SIG-M5 (cell line): Measurements from ENCODE around the gene BOD1.

ENCODE experiments used
- DNase-seq: peaks from one replicate; lab custom pipeline; 2025; lab: John Stamatoyannopoulos, UW

Gene BOD1

DNA sequence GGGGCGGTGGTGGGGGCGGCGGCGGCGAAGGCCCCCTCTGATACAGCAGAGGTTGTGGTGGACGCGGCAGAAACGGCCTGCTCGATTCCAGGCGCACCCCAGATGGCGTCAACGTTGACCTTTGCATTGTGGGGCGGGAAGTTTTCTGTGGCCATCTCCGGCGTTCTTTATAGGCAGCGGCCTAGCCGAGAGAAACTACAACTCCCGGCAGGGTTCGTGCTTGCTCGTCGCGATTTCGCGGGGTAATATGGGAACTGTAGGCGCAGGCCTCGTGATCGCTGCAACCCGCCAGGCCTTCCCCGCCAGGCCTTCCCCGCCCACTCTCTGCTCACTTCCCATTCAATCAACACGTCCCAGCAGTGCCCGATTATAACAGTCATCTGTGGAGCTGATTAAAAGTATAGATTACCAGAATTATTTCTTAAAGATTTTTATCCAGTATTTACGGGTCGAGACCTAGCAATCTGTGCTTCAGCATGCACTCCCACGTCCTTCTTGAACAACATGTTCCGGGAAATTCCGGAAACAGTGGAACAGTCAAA is at the start of gene BOD1:
Gene BOD1, minus strand, starts transcription at position 74 of the 542 bp plus-strand sequence. CDS start 214 bp downstream, outside the sequence.
- peak; percentile 94 for DNase-seq

DNA sequence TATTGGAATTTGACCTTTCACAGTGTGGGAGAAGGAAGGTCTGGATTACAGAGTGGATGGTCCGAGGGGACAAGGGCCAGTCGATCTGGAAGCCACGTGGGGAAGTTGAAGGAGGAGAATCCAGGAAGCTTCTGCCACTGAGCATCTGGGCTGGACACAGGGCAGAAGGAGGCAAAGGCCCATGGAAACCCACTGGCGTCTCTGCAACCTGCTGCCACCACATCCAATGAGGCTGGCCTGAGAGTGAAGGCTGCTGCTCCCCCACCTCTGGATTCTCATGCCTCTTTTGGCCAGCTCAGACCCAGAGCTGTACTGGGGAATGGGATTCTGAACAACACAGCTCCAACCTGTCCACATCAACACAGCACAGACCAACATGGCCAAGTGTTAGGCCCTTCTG is 48.9 kb upstream of the BOD1 start:
- DNase-seq: no peak

DNA sequence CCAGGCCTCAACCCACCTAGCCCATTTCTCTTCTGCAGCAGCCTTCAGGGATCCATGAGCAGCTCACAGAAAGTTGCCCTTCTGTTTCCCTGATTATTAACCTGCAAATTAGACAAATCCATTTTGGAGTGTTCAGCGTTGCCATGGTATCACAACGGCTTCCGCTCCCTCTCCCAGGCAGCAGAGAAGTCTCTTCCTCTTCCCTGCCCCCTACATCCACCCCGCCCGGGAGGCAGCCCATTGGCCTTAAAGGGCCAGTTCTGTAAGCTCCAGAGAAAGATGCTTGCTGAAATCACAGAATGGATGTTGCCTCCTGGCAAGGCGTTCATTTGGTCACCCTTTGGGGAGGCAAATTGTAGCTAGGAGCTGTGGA is 47.7 kb upstream of the BOD1 start:
- peak; percentile 6 for DNase-seq

DNA sequence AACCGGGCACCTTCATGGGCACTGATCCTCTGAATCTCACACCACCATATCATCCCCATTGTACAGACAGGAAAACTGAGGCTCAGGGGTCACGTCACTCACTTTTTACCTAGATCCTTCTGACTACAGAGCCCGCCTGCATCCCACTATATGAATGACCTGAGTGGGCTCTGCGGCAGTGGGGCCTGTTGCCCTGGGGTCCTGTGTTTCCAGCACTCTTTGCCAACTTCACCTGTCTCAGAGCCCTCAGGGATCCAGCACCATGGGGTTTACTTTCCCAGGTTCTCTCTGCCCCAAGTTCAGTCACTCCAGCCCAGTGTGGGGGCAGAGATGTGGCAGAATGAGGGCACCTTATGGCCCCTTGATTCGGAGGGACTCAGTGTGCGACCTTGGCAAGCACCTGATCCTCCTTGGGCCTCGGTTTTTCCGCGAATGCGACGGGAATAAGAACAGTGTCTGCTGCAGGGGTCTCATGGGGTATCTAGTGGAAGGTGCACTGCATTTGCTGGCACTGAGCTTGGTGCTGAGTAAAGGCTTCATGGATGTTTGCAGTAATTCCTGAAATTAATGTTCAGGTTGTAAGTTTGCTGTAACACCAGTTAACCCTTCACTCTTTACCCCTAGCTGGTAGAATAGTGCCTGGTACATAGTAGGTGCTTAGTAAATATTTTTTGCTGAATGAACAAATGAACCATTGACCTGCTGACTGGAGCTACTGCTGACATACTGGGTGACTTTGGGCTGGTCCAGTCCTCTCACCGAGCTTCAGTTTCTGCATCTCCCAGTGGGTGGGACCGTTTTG is 47.1 kb upstream of the BOD1 start:
- no peak for DNase-seq

DNA sequence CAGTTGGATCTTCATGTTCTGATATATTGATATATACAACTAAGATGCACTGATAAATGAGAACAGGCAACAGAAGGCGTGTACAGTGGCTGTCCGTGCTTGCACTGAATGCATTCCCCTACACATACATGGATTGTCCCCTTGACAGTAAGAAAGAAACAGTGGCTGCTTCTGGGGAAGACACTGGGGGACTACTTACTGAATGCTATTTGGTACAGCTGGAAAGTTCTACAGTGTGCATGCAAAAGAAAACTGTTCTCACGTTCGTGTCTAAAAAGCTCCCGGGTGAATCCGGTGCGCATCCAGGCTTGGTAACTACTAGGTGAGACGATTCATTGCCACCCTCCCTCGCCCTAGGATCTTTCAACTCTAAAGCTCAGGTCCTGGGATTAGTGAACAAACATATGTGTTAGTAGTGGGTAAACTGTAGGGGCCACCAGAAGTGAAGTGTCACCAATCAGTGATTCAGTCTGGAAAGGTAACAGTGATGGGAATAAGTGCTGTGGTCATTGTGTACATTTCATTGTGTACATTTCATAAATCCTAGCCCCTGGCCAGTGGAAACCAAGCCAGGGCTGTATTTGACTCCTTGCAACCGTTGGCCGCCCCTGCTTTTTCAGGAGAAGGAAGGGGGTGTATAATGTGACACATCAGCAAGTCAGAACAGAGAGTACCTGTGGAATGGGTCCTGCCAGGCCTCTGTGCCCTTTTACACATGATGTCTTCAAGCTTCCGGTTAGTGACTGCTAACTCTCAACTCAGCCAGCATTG is 46.3 kb upstream of the BOD1 start:
- no peak for DNase-seq

DNA sequence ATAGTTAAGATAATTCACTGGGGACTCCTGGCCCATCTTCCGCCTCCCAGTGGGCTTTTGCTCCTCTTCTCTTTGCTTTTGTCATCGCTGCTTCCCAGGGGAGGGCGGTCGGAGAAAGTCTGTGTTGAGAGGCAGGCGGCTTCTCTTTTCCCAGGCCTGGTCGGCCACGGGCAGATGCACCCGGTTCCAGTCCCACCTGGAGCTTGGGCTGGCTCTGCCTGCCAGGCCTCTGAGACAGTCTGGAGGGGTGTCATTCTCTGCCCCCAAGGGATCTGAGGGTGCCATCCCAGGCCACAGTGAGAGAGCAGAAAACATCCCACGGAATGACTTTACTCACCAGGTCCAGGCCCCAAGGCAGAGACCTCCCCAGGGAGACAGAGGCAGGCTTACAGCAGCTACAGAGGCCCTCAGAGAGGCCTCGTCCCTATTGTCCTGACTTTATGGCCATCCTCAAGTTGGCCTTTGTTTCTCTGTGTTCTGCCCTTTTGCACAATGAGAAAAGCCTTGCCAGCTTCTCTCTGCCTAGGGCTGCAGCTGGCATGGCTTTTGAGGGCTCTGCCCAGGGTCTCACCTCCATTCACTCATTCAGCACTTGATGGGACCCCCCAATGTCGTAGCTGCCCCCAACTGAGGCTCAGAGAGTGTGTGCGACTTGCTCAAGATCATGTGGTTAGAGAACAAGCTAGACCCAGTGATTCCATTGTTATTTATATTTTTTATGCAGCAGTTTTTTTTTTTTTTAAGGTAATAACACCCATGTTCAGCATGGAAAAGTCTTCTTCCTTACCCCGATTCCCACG is 44.2 kb upstream of the BOD1 start:
- DNase-seq: no peak

DNA sequence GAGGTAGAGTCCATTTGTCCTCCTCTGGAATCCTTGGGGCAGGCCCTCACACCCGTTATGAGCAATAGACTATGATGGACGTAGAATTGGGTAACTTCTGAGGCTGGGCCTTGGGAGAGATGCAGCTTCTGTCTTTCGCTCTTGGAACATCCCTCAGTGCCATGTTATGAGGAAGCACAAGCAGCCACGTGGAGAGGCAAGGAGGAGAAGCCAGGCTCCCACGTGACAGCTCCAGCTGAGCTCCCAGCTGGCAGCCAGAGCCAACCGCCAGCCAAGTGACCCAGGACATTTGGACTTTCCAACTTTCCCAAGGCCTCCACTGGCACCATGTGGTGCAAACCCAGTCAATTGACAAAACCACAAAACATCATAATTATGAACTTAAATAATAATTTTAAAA is 43.0 kb upstream of the BOD1 start:
- DNase-seq: no peak

DNA sequence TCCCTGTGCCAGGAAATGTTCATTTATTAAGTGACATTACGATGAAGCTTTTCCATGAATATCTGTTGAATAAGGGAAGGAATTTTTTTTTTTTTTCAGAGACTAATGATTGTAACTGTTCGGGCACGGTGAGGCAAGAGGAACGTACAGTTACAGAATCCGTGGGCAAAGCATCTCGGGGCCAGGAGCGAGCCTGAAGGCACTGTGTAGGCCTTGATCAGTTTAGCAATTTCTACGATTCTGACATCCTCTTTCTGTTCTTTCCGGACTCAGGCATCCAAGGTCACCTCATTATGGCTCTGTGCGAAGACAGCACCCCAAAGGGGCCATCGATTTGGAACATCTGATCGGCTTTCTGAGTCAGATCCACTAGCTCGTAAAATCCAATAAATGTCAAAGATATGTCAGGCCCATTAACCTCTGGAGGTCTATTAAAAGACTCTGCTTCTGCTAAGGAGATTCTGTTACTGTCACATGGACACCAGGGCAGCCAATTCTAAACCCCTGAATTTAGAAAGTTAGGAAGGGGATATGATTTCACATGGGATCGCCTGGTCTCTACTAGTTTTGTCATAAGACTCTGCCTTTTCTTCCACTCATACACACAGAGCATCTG is 41.4 kb upstream of the BOD1 start:
- no peak for DNase-seq

DNA sequence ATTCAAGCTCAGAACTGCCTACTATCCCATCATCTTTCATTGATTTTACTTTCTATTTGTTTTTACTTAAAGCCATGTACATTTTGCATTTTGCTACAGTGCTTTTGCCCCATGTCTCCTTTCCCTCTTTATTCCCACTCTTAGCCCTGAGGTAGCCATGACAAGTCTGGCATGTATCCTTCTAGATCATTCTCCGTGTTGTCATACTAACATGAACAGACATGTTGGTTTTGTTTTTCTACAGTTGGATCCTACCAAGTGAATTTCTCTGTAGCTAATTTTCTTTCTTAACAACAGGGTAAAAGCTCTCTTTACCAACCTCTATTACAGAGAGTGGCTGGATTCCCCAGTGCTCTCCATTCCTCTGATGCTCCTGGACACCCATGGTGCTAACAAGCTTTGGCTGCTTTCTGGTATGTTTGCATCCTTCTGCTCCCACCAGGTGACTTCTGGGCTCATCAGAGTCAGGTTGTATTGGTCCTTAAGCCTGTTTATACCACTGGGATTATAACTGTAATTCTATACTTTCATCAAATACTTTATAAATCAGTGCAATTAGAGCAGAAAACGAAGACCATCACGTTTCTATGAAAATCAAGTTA is 38.8 kb upstream of the BOD1 start:
- no peak for DNase-seq

DNA sequence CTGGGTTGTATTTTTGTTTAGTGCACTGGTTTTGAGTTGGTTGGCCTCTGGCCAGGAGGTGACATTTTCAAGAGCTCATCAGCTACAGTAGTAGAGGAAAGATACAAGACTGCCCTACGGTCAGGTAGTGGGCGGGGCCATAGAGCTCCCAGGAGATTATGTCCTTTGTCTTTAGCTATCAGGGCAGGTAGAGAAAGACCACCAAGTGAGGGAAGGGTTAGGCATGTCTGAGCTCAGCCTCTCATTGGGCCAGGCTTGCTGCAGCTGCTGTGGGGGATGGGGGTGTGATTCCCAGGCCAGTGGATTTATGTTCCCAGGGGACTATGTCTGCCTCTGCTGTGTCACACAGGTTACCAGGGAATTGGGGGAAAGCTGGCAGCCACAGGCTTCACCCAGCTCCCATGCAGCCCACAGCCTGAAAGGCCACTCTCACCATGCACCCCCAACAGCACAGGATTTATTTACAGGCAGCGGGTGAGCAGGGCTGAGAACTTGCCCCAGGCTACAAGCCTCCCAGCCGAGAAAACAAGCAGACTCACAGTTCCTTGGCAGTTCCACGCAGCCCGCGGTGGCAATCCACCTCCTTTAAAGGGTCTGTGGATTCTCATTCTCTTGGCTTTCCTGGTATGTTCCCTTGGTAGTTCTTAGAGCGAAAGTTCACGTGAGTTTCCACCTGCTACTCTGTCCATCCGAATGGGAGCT is 37.5 kb upstream of the BOD1 start:
- DNase-seq: no peak

DNA sequence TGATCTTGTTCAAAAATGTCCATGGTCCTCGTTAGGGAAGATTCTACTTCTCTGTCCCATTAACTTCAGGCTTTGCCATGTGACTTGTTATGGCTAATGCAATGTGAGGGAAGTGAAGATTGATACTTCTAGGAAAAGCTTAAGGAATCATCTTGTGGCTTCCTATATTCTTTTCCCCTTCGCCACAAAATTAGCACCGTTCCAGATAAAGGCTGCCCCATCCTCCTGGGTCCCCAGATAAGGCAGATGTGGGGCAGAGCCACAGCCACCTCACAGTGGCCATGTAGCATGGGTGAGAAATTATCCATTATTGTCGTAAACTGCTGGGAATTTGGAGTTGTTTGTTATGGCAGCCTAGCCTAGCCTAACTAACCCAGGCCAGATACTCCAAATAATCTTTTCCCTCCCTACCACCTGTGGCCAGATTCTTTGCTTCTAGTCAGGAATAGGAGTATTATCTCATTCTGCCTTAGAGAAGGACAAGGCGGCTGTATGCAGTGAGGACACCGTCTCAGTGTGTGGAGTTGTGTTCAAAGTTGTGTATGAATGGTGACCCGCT is 31.9 kb upstream of the BOD1 start:
- no peak for DNase-seq

DNA sequence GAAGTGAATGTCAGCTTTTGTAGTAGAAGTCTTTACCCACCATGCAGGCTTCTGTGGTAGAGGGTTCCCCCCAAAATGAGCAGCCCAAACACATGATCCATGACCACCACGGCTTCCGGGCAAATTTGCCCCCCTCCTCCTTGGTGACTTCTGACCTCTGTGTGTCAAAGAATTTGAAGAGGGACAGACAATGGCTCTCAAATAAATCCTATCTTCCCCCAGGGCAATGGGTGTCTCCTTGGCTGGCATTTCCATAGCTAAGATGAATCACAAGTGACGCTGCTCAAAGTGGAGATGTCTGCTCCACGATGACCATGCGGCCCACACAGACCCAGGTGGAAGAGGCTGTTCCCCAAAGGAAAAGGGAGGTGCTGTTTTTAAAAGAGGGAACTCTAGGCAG is 30.2 kb upstream of the BOD1 start:
- DNase-seq: no peak

DNA sequence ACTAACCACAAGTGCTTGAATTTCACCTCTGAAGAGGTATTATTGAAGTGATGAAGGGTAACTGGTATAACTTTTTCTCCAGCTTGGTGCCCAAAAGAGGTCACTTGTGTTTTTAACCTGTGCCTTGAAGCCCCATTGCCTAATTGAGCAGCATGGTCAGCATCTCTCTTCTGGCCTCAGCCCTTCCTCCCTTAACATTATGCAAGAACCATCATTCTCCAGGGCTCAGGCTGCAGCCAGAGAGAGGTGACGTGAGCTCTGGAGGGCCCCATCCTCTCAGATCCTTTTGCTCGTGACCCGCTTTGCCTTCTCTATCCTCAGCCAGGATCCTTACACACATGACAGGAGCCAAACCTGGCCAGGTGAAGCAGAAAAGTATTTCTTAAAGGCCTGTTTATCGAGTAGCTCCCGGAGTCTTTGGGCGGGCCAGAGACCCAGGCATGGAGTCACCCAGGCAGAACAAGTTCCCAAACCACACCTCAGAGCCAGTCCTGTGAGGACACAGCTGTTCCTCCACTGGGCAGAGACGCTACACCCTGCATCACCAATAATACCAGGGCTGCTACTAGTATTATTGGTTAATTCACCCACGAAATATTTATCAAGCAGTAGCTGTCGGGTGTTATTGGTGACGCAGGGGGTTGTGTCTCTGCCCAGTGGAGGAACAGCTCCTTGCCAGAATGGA is 29.6 kb upstream of the BOD1 start:
- DNase-seq: no peak

DNA sequence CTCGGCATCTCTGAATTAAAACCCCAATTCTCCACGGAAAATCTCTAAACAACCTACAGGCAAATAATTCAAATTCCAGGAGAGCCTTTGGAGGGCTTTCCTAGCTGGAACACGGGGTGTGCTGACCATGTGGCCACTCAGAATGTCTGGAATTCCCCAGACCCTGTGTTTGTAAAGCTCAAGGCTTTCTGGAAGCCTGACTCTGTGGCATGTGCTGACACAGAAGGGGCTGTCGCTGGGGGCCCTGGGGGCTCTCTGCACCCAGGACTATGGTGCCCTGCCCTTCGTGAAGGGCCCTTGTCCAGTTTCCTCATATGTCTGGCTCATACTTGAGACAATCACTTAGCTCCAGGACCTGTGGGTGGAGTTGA is 29.0 kb upstream of the BOD1 start:
- no peak for DNase-seq

DNA sequence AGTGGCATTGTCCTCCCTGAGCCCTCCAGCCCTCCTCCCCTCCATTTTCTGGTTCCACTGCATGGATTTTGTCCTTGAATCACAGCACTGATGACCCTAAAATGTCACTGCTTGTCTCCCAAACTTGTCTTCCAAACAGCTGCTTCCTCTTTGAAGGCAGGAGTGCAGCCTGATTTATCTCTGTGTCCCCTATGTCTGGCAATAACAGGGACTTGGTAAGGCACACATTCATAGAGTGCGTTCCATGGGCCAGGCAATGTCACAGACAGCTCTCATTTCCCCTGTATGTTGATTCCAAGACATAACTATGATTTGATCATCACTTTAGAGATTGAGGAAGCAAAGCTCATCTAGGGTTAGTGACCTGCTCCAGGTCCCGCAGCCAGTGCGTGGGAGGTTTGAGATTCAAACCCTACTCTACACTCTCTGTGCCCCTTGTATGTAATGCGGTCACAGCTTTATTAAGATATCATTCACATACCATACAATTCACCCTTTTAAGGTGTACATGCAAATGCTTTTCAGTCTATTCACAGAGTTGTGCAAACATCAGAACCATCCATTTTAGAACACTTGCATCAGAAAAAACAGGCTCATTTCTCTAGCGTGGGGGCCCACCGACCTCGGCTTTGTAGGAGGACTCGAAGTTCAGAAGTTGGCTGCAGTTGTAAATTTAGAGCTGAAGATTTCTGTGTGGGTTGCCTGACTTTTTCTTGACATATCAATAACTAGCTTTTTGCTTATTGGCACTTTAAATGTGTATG is 28.4 kb upstream of the BOD1 start:
- DNase-seq: no peak

DNA sequence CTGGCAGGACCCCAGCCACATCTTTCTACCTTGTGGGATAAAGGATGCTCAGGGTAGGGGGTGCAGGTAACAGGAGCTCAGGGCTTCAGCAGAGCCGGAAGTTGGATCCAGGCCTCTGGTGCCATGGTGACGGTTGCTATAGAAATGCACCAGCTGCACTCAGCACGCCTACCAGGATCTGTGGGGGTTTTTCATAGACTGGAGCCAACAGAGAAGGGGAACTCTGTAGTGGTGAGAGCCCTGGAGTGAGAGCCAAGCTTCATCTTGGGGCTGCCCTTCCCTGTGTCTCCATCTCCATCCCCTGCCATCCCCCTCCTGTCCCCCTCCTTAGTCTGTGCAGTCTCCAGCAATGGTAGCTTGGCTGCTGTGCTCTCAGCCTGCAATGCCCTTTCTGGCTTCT is 27.5 kb upstream of the BOD1 start:
- DNase-seq: no peak

DNA sequence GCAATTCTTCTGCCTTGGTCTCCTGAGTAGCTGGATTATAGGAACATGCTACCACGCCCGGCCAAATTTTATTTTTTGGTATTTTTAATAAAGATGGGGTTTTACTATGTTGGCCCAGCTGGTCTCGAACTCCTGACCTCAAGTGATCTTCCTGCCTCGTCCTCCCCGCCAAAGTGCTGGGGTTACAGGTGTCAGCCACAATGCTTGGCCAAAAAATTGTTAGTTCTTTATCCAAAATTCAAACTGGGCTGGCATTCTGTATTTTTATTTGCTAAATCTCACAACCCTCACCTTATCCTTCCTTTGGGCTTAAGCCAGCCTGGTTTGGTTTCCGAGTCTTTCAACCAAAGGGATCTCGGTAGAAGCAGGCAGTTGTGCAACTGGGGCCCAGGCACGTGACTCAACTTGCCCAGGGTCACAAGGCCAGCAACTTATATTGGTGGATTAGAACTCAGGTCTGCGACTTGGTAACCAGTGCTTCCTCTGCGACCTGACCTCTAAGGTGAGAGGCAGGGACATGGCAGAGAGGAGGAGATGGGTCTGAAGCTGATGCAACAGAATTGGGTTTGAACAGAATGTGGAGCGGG is 26.5 kb upstream of the BOD1 start:
- DNase-seq: no peak

DNA sequence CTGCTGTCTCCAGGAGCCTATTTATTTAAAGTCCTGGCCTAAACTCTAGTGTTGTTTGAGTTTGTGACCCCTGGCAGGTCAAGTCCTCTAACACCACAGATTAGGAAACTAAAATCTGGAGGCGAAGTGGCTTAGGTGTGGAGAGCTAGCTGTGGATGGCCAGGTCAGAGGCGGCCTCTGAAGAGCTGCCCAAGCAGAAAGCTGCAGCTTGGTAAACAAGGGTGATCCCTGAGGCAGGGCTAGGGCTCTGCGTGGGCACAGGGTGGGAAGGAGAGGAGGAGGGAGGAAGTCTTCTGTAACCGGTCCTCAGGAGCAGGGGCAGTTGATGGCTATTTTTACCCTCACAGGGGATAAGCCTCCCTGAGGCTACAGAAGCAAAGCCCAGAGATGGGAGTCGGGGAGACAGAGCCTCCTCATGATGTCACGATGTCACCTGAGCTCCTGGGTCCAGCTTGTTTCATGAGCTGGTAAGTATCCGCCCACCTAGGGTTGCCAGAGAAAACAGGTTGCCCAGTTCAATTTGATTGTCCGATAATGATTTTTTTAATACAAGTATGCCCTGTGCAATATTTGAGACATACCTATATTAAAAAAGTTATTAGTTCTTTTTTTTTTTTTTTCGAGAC is 25.9 kb upstream of the BOD1 start:
- no peak for DNase-seq
